HepG2 (cell line): Measurements from ENCODE around the gene SLC34A3. TPM values are rescaled to one million over a fixed set of nuclear protein-coding genes. Genes with fewer than 3 reads are reported as not detected.

Experiments used
- ERF ChIP-seq: IDR thresholded peaks from 2 replicates; pipeline ENCODE4 v1.6.1; 2018; ENCODE audit warnings: missing biosample characterization, missing genetic modification reagents
- GPBP1L1 ChIP-seq: sonication (generic); formaldehyde crosslinking; IDR thresholded peaks from 2 replicates; pipeline ENCODE4 v1.5.0; 2020; ENCODE audit warnings: mild to moderate bottlenecking, missing genetic modification reagents
- HINFP ChIP-seq: sonication (generic); formaldehyde crosslinking; IDR thresholded peaks from 2 replicates; pipeline ENCODE4 v1.4.0; 2020; ENCODE audit warnings: low read depth, mild to moderate bottlenecking, missing genetic modification reagents
- HNRNPLL ChIP-seq: fragments of 200-400 bp; formaldehyde crosslinking; IDR thresholded peaks from 2 replicates; pipeline ENCODE4 v1.6.1; 2017; ENCODE audit warnings: mild to moderate bottlenecking, low read depth, low read length; ENCODE audit not compliant: poor library complexity, severe bottlenecking
- NKX3-1 ChIP-seq: sonication (generic); formaldehyde crosslinking; IDR thresholded peaks from 2 replicates; pipeline ENCODE4 v1.5.0; 2020; ENCODE audit warnings: missing genetic modification reagents
- NR2F6 ChIP-seq, 2 experiments: IDR thresholded peaks; 2 replicates each; pipeline ENCODE4 v1.6.1; 2016; ENCODE audit warnings: antibody characterized with exemption in 1 of 2, mild to moderate bottlenecking in 1 of 2
- PAWR ChIP-seq: sonication (generic); formaldehyde crosslinking; IDR thresholded peaks from 2 replicates; pipeline ENCODE4 v1.4.0; 2020; ENCODE audit warnings: missing genetic modification reagents, mild to moderate bottlenecking, borderline replicate concordance
- PAXIP1 ChIP-seq: sonication (generic); formaldehyde crosslinking; conservative IDR thresholded peaks from 2 replicates; pipeline ENCODE4 v1.4.0; 2020; ENCODE audit warnings: mild to moderate bottlenecking, missing genetic modification reagents, moderate library complexity
- PRDM15 ChIP-seq: sonication (generic); formaldehyde crosslinking; IDR thresholded peaks from 2 replicates; pipeline ENCODE4 v1.4.0; 2020; ENCODE audit warnings: missing genetic modification reagents
- RBFOX2 ChIP-seq: fragments of 200-400 bp; formaldehyde crosslinking; IDR thresholded peaks from 2 replicates; pipeline ENCODE4 v1.6.1; 2017; ENCODE audit warnings: low read depth, mild to moderate bottlenecking, low read length
- SAP130 ChIP-seq: IDR thresholded peaks from 2 replicates; pipeline ENCODE4 v1.6.1; 2016; ENCODE audit warnings: low read depth
- TCF12 ChIP-seq, 2 experiments: fragments of 450-650 bp in 1 of 2; sonication (generic) in 1 of 2; formaldehyde crosslinking in 1 of 2; IDR thresholded peaks; 2 replicates each; pipeline versions ENCODE4 v1.6.1 to v1.8.0; 2017 to 2022; ENCODE audit warnings: antibody characterized with exemption in 1 of 2, mild to moderate bottlenecking in 1 of 2, missing genetic modification reagents in 1 of 2, moderate library complexity in 1 of 2
- ZFY ChIP-seq: sonication (generic); formaldehyde crosslinking; IDR thresholded peaks from 2 replicates; pipeline ENCODE4 v1.4.0; 2020; ENCODE audit warnings: missing genetic modification reagents
- ZNF326 ChIP-seq: sonication (generic); formaldehyde crosslinking; IDR thresholded peaks from 2 replicates; pipeline ENCODE4 v1.4.0; 2020; ENCODE audit warnings: missing genetic modification reagents, borderline replicate concordance
- ZNF383 ChIP-seq: sonication (generic); formaldehyde crosslinking; IDR thresholded peaks from 2 replicates; pipeline ENCODE4 v1.4.0; 2020; ENCODE audit warnings: missing genetic modification reagents, mild to moderate bottlenecking, borderline replicate concordance
- ZNF557 ChIP-seq: sonication (generic); formaldehyde crosslinking; IDR thresholded peaks from 2 replicates; pipeline ENCODE4 v1.4.0; 2020; ENCODE audit warnings: missing genetic modification reagents
- ZNF7 ChIP-seq: IDR thresholded peaks from 2 replicates; pipeline ENCODE4 v1.6.1; 2016; ENCODE audit warnings: missing biosample characterization, missing genetic modification reagents
- ZNF740 ChIP-seq: sonication (generic); formaldehyde crosslinking; IDR thresholded peaks from 2 replicates; pipeline ENCODE4 v1.4.0; 2020; ENCODE audit warnings: missing genetic modification reagents
- polyA plus RNA-seq, 8 experiments: library from polyadenylated mRNA; depleted of rRNA in 3 of 8; stranded (reverse) in 7 of 8; unstranded in 1 of 8; fragments of >200 nt; fragmentation: Illumina TruSeq in 4 of 8; extraction: Trizol in 4 of 8; gene quantifications; 2 replicates each; pipeline versions ENCODE4 v1.2.1 to v1.2.3, GENCODE V29; 2011 to 2016; ENCODE audit warnings: low read depth in 4 of 8, missing spikeins in 1 of 8, mixed read lengths in 1 of 8; ENCODE audit not compliant: insufficient read depth in 1 of 8
- total RNA-seq, 5 experiments: library from RNA; depleted of rRNA; stranded (reverse); fragments of >200 nt; fragmentation: Illumina TruSeq; extraction: Trizol; gene quantifications; 2 replicates each; pipeline ENCODE4 v1.2.3, GENCODE V29; 2016; ENCODE audit warnings: low read depth in 1 of 5

Gene SLC34A3
- total and polyA plus RNA-seq, 2 of the 13 experiments (the other 11 are each of a cell fraction or from before 2014, with no cell fraction given): 0.07 to 1.0 TPM

GRCh38 chr9:137229903-137230704 is 597 bp upstream of the SLC34A3 start (continued):
- TF ChIP-seq GPBP1L1 (CRISPR knock-in tag) (no peak), NR2F6 (IDR thresholded peaks at IDR 0.05) (peak; percentile 68), NR2F6 (CRISPR knock-in tag; IDR thresholded peaks at IDR 0.05) (peak; percentile 72), SAP130 (peak; percentile 77), ERF (CRISPR knock-in tag) (no peak), PRDM15 (CRISPR knock-in tag) (no peak), TCF12 (IDR thresholded peaks at IDR 0.05) (no peak), TCF12 (CRISPR knock-in tag; IDR thresholded peaks at IDR 0.05) (peak; percentile 46), ZNF326 (CRISPR knock-in tag) (peak; percentile 32; the same call in 1 of the 2 replicates), NKX3-1 (CRISPR knock-in tag) (0 out of 2 replicates have a peak, but pooled peaks have one; percentile 56), PAWR (CRISPR knock-in tag) (no peak), ZNF557 (CRISPR knock-in tag) (0 out of 2 replicates have a peak, but pooled peaks have one; percentile 58), ZNF7 (no peak), ZNF740 (CRISPR knock-in tag) (peak; percentile 20; the same call in 1 of the 2 replicates), HNRNPLL (peak; percentile 29), ZNF383 (CRISPR knock-in tag) (peak; percentile 45; the same call in 1 of the 2 replicates), RBFOX2 (peak; percentile 68), PAXIP1 (peak; percentile 76), ZFY (CRISPR knock-in tag) (peak; percentile 68), HINFP (peak; percentile 26; the same call in 1 of the 2 replicates)
